ENCODE measurements around the gene FGB.

- TF ChIP-seq CTCF (IDR thresholded peaks at IDR 0.05 in 4 of 5, conservative IDR thresholded peaks at IDR 0.05 in 1 of 5), result no peak
- TF ChIP-seq POLR2A (IDR thresholded peaks at IDR 0.05), result no peak
Observed at GRCh38 chr4:154574311-154574710, 11.5 kb downstream of the FGB start.

Data from gastrocnemius medialis (tissue), 4 donors.